Nephron progenitor cell (in vitro differentiated cells): ENCODE data around the gene GPC5.
A peak's percentile ranks its signal among the peaks of the same experiment; 100 is the strongest.

Experiments used
- DNase-seq: peaks from one replicate; pipeline ENCODE4 v3.0.0; 2021
- H3K27ac Mint-ChIP-seq: 2 replicates; pipeline ENCODE4 v1.8.0; 2021; ENCODE audit warnings: mild to moderate bottlenecking, moderate library complexity, mixed read lengths
- H3K27me3 Mint-ChIP-seq: 2 replicates; pipeline ENCODE4 v1.8.0; 2021; ENCODE audit warnings: mild to moderate bottlenecking, low read depth, mixed read lengths; ENCODE audit not compliant: poor library complexity
- H3K36me3 Mint-ChIP-seq: 2 replicates; pipeline ENCODE4 v1.8.0; 2021; ENCODE audit warnings: low read depth, mixed read lengths
- H3K4me1 Mint-ChIP-seq: 2 replicates; pipeline ENCODE4 v1.8.0; 2021; ENCODE audit warnings: mixed read lengths
- H3K4me3 Mint-ChIP-seq: 2 replicates; pipeline ENCODE4 v1.8.0; 2021; ENCODE audit warnings: mild to moderate bottlenecking, moderate library complexity, mixed read lengths
- H3K9me3 Mint-ChIP-seq: 2 replicates; pipeline ENCODE4 v1.8.0; 2021; ENCODE audit warnings: mild to moderate bottlenecking, moderate library complexity, mixed read lengths
- TF ChIP-seq, protein P1 (sequence below): fragments of 200-600 bp; sonication (generic); IDR thresholded peaks from 2 replicates; pipeline ENCODE4 v1.5.0; 2021; ENCODE audit warnings: antibody characterized with exemption

The GPC5 gene

DNA sequence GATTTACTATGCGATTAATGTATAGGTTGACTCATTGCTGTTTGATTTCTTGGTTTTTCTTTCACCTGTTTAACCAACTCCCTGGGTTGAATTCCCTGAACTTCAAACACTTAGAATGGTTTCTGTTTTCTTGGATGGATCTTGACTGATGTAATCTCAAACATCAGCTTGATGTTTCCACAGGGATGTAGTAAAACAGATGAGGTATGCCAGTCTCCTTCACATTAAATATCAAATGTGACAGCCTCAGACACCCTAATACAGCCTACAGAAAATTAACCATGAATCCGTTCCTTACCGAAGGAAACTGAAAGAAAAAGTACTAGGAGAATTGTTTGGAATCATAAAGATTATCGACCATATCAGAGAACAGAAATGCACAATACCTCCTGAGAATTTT, 631.2 kb downstream of the GPC5 start:
- Mint-ChIP-seq H3K4me1 (no peaks in the 10 kb centered on the region), H3K27ac (no peak overlapping the region), H3K4me3 (no peak overlapping the region), H3K36me3 (no peaks in the 10 kb centered on the region), H3K27me3 (no peaks in the 10 kb centered on the region), H3K9me3 (no peaks in the 10 kb centered on the region)
- DNase-seq = no peak
- TF ChIP-seq, protein P1, sequence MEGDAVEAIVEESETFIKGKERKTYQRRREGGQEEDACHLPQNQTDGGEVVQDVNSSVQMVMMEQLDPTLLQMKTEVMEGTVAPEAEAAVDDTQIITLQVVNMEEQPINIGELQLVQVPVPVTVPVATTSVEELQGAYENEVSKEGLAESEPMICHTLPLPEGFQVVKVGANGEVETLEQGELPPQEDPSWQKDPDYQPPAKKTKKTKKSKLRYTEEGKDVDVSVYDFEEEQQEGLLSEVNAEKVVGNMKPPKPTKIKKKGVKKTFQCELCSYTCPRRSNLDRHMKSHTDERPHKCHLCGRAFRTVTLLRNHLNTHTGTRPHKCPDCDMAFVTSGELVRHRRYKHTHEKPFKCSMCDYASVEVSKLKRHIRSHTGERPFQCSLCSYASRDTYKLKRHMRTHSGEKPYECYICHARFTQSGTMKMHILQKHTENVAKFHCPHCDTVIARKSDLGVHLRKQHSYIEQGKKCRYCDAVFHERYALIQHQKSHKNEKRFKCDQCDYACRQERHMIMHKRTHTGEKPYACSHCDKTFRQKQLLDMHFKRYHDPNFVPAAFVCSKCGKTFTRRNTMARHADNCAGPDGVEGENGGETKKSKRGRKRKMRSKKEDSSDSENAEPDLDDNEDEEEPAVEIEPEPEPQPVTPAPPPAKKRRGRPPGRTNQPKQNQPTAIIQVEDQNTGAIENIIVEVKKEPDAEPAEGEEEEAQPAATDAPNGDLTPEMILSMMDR = no peak

DNA sequence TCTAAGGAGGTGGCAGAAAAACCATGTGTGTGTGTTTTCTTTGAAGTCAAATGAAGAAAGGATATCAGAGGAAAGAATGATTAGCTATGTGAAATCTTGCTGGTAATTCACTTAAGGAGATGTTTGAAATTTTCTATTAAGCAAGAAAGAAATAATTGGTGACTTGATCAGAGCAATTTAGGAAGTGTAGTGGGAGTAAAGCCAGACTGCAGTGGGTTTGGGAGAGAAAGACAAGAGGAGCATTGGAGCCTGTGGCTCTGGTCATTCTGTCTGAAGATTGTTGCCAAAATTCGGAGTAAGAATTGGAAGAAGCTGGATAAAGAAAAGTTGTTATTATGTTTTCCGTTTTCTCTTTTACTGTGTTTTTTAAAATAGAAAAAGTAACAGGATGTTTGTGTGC, 640.5 kb downstream of the GPC5 start:
- Mint-ChIP-seq H3K27me3 (peaks cover 3% of the 10 kb centered on the region), H3K4me1 (no peaks in the 10 kb centered on the region), H3K9me3 (no peaks in the 10 kb centered on the region), H3K27ac (no peak overlapping the region), H3K36me3 (no peaks in the 10 kb centered on the region), H3K4me3 (no peak overlapping the region)
- DNase-seq = no peak
- TF ChIP-seq, protein P1 = no peak

DNA sequence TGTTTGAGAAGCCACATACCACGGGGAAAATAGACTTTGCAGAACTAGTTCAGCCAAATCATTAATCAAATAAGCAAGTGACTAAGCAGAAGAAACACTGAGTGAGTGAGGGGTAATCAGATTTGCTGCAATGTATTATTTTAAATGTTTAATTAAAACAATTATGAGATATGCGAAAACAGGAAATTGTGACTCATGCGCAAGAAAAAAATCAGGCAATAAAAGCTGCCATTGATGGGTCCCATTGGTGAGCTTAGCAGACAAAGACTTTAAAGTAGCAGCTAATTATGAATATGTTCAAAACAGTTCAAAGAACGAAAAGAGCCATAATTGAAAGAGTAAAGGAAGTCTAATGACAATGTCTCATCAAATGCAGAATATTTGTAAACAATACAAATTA, 644.1 kb downstream of the GPC5 start:
- Mint-ChIP-seq H3K36me3 (no peaks in the 10 kb centered on the region), H3K4me3 (no peak overlapping the region), H3K27ac (no peak overlapping the region), H3K9me3 (no peaks in the 10 kb centered on the region), H3K27me3 (peaks cover 3% of the 10 kb centered on the region), H3K4me1 (no peaks in the 10 kb centered on the region)
- DNase-seq = no peak
- TF ChIP-seq, protein P1 = no peak

DNA sequence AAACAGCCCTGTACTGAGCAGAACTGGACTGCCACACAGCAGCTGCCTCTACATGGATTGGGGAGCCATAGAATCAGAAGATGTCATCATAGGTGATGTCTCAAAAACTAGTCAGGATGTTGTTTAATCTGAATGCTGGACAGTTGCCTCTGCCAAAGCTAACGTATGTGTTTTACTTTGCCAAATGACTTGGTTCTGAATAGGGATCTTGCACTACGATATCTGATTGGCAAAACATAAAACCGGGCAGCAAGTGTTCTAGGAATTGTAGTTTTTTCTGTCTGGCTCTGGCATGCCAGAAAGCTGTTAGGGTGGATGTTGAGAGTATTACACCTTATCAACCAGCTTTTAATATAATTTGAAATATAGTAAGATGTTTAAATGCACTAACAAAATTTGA, 645.9 kb downstream of the GPC5 start:
- H3K27ac Mint-ChIP-seq = no peak overlapping the region
- no peaks in the 10 kb centered on the region for H3K36me3 Mint-ChIP-seq
- peaks cover 3% of the 10 kb centered on the region for H3K27me3 Mint-ChIP-seq

DNA sequence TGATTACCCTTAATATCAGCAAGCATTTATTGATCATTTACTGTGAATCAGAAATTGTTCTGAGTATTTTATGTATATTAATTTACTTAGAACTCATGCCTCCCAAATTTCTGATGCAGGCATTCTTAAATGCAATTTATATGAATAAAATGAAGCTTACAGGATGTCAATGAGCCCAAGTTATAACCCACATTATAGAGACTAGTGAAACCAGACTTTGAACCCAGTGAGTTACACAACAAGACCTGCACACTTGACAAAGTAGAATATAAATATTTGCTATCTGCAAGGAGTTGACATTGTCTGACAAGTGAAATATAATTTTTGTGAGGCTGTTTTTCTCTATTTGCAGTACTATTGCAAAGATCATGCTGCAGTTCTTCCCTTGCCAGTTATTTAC, 656.0 kb downstream of the GPC5 start:
- H3K9me3 Mint-ChIP-seq = peaks cover 11% of the 10 kb centered on the region
- TF ChIP-seq, protein P1 = no peak

More for the DNA sequence above, 645.9 kb downstream of the GPC5 start:
- DNase-seq = no peak
- Mint-ChIP-seq H3K4me3 (no peak overlapping the region), H3K9me3 (no peaks in the 10 kb centered on the region), H3K4me1 (no peaks in the 10 kb centered on the region)
- TF ChIP-seq, protein P1 = no peak

DNA sequence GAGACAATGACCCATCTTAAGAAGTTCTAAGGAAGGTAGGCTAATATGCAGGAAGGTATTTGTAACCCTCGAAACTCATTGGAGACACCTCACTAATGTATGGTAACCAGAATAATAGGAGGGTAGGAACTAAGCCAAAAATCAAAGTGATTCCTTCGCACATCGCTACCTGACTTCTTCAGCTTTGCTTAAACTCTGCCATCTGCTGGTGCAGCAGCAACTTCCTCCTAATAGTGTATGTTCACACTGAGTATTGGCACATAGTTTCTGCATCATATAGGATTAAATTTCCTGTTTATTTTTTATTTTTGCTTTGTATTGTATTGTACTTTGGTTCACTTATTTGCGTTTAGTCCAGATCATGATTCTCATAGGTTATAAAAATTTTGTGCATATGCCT, 676.2 kb downstream of the GPC5 start:
- no peak for DNase-seq
- H3K9me3 Mint-ChIP-seq = no peaks in the 10 kb centered on the region
- H3K27me3 Mint-ChIP-seq = no peaks in the 10 kb centered on the region
- no peaks in the 10 kb centered on the region for H3K36me3 Mint-ChIP-seq
- TF ChIP-seq, protein P1 = peak; percentile 38
- H3K27ac Mint-ChIP-seq = no peak overlapping the region
- H3K4me1 Mint-ChIP-seq = no peaks in the 10 kb centered on the region
- no peak overlapping the region for H3K4me3 Mint-ChIP-seq

More for the DNA sequence above, 656.0 kb downstream of the GPC5 start:
- no peaks in the 10 kb centered on the region for H3K36me3 Mint-ChIP-seq
- no peak overlapping the region for H3K4me3 Mint-ChIP-seq
- no peaks in the 10 kb centered on the region for H3K4me1 Mint-ChIP-seq
- DNase-seq = no peak
- H3K27ac Mint-ChIP-seq = no peak overlapping the region
- H3K27me3 Mint-ChIP-seq = no peaks in the 10 kb centered on the region
